ENCODE results near the gene HIGD1A. TPM values are rescaled to one million over a fixed set of nuclear protein-coding genes. Genes with fewer than 3 reads are reported as not detected.

Gene HIGD1A
- total RNA-seq, 4 donors from 2014 or later, result 102 to 278 (median 204) TPM

DNA sequence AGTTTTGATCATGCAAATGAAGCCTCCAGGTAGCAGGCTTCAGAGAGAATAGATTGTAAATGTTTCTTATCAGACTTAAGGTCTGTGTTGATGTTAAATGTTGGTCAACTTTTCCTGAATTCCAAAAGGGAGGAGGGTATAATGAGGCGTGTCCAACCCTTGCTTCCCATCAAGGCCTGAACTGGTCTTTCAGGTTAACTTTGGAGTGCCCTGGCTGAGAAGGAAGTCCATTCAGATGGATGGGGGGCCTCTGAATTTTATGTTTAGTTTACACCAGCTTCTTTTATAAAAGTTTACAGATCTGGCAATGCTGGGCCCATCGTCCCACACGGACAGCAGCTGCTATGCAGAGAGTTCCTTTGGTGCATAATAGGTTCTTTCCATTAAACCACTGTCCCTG is 40.2 kb downstream of the HIGD1A start:
- DNase-seq, result no peak
- no peak overlapping the region for H3K27ac ChIP-seq
- H3K36me3 ChIP-seq, result no peaks in the 10 kb centered on the region
- H3K9me3 ChIP-seq, result no peaks in the 10 kb centered on the region
- TF ChIP-seq POLR2A (IDR thresholded peaks at IDR 0.05), result no peak
- TF ChIP-seq, protein P1, sequence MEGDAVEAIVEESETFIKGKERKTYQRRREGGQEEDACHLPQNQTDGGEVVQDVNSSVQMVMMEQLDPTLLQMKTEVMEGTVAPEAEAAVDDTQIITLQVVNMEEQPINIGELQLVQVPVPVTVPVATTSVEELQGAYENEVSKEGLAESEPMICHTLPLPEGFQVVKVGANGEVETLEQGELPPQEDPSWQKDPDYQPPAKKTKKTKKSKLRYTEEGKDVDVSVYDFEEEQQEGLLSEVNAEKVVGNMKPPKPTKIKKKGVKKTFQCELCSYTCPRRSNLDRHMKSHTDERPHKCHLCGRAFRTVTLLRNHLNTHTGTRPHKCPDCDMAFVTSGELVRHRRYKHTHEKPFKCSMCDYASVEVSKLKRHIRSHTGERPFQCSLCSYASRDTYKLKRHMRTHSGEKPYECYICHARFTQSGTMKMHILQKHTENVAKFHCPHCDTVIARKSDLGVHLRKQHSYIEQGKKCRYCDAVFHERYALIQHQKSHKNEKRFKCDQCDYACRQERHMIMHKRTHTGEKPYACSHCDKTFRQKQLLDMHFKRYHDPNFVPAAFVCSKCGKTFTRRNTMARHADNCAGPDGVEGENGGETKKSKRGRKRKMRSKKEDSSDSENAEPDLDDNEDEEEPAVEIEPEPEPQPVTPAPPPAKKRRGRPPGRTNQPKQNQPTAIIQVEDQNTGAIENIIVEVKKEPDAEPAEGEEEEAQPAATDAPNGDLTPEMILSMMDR (IDR thresholded peaks at IDR 0.05), result no peak
- no peak overlapping the region for H3K4me3 ChIP-seq
- H3K4me1 ChIP-seq, result no peaks in the 10 kb centered on the region
- no peaks in the 10 kb centered on the region for H3K27me3 ChIP-seq

DNA sequence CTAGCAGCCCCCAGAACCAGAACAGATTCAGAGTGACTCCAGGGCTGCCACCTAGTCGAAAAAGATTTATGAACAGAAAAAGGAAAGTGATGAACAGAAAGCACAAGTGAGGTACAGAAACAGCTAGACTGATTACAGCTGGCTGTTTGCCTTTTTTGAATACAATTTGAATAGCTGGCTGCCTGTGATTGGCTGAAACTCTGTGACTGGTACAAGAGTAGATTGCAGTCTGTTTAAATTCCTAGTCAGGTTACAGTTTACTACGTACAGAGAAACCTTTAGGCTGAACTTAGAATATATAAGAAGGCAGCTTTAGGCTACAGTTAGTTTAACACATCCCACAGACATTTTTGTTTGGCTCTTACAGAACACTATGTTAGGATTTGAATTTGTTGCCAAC is 41.3 kb downstream of the HIGD1A start:
- Histone ChIP-seq H3K4me3 (no peak overlapping the region), H3K4me1 (no peaks in the 10 kb centered on the region), H3K9me3 (no peaks in the 10 kb centered on the region), H3K27ac (no peak overlapping the region), H3K36me3 (no peaks in the 10 kb centered on the region), H3K27me3 (no peaks in the 10 kb centered on the region)
- DNase-seq, result no peak
- TF ChIP-seq, protein P1 (IDR thresholded peaks at IDR 0.05), result no peak
- TF ChIP-seq POLR2A (IDR thresholded peaks at IDR 0.05), result no peak

DNA sequence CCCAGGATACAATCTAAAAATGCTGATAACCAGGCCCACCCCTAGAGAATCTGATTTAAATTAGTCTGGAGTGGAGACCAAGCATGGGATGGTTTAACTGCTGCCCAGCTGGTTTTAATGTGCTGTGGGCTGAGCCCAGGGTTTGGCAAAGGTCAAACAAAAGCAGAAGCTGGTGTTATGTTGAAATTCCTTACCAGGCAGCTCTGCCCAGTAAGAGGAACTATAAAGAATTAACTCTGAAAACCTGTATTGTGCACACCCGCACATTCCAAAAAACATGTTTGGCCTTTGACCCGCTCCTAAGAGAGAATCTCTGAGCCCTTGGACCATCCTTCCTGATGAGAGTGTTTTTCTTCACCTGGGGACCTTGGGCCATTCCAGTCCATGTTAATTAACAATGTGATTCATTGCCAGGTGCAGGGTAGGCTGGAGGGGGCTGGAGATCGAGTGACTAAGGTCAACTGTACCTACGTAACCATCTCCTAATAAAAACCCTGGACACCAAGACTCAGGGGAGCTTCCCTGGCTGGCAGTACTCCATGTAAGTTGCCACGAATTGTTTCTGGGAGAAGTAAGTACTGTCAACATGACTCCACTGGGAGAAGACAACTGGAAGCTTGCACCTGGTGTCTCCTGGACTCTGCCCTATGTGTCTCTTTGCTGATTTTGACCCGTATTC is 42.1 kb downstream of the HIGD1A start:
- H3K36me3 ChIP-seq, result no peaks in the 10 kb centered on the region
- no peaks in the 10 kb centered on the region for H3K9me3 ChIP-seq
- DNase-seq, result peak in 1 of 3 donors; percentile 39
- no peaks in the 10 kb centered on the region for H3K27me3 ChIP-seq
- H3K27ac ChIP-seq, result peak overlapping the region in 1 of 4 donors; percentile 1
- H3K4me3 ChIP-seq, result no peak overlapping the region
- no peak for TF ChIP-seq POLR2A (IDR thresholded peaks at IDR 0.05)
- TF ChIP-seq, protein P1 (IDR thresholded peaks at IDR 0.05), result no peak
- no peaks in the 10 kb centered on the region for H3K4me1 ChIP-seq

DNA sequence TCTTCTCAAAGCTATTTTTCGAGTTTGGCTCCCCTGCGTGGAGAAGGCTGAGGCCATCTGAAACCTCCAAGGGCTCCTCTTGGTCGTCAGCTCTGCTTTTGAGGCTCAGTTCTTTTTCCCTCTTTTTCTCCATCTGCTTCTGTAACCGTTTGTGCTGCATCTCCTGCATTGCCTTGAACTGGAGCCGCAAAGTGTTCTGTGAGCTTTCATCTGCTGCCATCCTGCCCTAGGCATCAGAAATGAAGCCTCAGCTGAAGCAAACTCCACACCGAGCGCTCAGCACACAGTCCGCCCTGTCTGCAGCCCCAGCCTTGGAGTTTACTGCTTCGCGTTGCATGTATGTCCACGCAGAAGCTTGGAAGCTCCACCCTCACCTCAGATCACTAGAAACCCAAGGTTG is 46.2 kb downstream of the HIGD1A start:
- no peaks in the 10 kb centered on the region for H3K4me1 ChIP-seq
- H3K27ac ChIP-seq, result no peak overlapping the region
- no peak for TF ChIP-seq POLR2A (IDR thresholded peaks at IDR 0.05)
- TF ChIP-seq, protein P1 (IDR thresholded peaks at IDR 0.05), result no peak
- no peaks in the 10 kb centered on the region for H3K27me3 ChIP-seq
- DNase-seq, result no peak
- no peak overlapping the region for H3K4me3 ChIP-seq
- H3K9me3 ChIP-seq, result no peaks in the 10 kb centered on the region
- no peaks in the 10 kb centered on the region for H3K36me3 ChIP-seq

DNA sequence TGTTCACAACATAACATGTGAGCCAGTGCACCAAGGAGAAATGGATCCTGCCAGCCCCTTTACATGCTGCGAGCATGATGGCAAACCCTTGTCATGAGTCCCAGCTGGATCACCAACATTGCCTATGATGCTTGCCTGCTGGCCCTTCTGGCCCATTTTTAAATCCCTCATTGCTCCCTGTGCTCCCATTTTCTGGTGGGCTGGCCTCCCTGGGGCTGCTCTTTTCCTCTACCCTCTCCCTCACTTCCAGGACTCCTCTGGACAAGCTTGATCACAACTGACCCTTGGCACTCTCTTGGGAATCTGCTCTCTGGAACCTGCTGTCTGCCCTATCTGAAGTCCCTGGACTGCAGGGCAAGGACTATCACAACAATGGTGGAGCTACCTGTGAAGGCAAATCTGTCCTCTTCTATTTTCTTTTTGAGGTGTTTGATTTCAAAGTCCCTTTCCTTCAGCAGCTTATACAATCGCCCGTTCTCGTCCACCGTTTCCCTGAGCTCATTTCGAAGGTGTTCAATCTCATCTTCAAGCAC is 47.5 kb downstream of the HIGD1A start:
- Histone ChIP-seq H3K4me1 (no peaks in the 10 kb centered on the region), H3K27ac (peak overlapping the region in 3 of 4 donors; percentile 31 to 86 (median 79)), H3K27me3 (no peaks in the 10 kb centered on the region), H3K9me3 (no peaks in the 10 kb centered on the region), H3K4me3 (no peak overlapping the region), H3K36me3 (no peaks in the 10 kb centered on the region)
- DNase-seq, result no peak
- TF ChIP-seq POLR2A (IDR thresholded peaks at IDR 0.05), result no peak
- TF ChIP-seq, protein P1 (IDR thresholded peaks at IDR 0.05), result no peak

Measured in Peyer's patch (tissue), 4 donors.